Measurements from ENCODE around the gene PIGB.

DNA sequence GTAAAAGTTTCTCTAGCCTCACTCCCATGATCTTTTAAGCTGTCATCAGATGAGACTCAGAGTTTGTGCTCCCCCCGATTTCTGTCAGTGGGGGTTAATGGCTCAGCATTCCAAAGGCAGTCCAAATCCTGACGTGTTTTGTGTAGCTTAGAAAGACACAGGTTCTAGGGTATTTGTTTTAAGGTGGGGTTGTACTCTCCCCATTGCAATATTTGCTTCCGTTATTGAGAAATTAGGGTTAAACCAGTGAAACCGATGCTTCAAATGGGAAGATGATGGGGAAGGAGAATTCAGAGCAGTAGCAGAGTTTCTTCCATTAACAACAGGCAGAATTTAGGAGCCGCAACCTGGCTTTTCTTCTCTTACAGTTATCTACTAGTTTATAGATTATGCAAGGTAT is 3.4 kb downstream of the PIGB start:
- TF ChIP-seq CTCF (IDR thresholded peaks at IDR 0.05) (no peak), EP300 (IDR thresholded peaks at IDR 0.05) (no peak)

All from stomach (tissue), 4 donors.